C1 segment of cervical spinal cord (tissue), 14 donors: Measurements from ENCODE around the gene MCF2L2.

Source experiments
- DNase-seq, 14 donors: peaks; one replicate each; lab custom pipeline; 2025; lab: John Stamatoyannopoulos, UW

The MCF2L2 gene

DNA sequence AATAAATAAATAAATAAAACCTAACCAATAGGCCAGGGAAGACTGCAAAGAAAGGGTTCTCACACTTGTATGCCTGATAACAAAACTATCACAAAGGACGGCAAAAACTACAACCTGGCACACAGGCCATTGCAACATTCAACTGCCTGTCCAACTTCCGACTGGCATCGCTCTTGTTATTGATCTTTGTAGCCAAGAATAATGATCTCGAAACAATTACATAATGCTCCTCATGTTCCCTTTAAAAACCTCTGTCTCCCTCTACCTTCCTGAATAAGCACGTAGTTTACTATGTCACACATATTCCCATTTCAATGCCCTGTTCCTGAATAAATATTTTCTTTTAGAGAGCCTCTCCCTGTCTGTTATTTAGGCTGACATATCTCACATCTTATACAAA is 101.1 kb downstream of the MCF2L2 start:
- no peak for DNase-seq

DNA sequence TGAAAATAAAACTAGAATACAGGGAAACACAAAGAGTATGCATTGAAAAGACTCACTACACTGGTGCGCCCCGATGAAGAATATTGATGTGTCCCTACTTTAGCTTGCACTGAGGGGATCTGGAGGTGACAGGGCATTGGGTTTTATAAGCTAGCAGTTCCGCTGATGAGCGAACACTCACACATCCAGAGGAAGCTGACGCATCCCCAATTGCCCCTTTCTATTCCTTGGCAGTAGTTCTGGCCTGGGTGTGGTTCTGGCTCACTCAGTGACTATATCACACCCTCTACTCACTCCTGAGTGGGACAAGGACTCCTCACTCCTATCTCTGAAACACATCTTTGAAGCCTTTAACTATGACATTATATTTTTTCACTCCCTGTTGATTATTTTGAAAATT is 104.3 kb downstream of the MCF2L2 start:
- no peak for DNase-seq

DNA sequence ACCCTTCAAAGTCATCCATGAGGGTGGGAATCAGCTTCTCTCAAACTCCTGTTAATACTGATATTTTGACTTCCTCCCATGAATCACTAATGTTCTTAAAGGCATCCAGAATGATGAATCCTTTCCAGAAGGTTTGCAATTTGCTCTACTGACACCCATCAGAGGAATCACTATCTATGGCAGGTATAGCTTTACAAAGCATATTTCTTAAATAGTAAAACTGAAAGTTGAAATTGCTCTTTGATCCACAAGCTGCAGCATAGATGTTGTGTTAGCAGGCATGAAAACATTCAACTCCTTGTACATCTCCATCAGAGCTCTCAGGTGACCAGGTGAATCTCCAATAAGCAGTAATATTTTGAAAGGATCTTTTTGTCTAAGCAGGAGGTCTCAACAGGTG is 109.0 kb downstream of the MCF2L2 start:
- no peak for DNase-seq

DNA sequence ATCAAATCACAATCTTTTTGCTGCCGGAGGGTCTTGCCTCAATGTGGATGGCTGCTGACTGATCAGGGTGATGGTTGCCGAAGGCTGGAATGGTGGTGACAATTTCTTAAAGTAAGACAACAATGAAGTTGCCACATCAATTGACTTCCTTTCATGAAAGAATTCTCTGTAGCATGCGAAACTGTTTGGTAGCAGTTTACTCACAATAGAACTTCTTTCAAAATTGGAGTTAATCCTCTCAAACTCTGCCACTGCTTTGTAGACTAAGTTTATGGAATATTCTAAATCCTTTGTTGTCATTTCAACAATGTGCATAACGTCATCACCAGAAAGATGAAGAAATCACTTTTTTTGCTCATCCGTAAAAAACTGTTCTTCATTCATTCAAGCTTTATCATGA is 109.5 kb downstream of the MCF2L2 start:
- no peak for DNase-seq

DNA sequence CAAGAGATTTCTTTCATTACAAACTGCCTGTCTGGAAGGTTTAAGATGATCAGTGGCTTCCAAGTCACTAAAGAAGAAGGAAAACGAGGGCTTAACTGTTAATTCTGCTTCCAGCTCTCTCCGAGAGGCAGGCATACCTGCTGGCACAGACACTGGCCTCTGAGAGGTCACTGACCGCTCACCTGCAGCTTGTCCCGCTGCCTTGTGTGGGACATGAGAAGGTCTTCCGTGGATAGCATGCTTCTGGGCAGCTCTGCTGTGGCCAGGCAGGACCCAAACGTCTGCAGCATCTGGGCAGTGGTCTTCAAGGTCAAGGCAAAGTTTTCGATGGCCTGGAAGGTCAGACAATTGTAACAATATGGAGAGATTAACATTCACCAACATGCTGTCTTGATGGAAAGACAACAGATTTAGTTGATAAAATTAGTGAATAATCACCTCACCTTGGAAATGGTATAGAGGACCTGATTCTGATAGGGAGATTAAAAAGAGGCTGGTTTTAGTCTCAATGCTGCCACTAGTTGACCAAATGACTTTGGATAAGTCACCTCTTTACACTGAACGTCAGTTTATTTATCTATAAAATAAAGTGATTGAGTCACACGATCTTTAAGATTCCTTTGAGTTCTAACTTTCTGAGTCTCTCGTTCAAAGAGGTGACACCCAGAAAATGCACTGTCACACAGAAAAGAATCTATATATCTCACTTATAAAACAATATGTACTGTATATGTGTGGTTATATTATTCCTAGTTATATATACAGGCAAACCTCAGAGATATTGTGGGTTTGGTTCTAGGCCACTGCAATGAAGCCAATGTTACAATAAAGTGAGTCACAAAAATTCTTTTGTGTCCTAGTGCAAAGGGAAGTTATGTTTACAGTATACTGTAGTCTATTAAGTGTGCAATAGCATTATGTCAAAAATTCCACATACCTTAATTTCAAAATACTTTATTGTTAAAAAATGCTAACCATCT is 110.2 kb downstream of the MCF2L2 start:
- DNase-seq: no peak

DNA sequence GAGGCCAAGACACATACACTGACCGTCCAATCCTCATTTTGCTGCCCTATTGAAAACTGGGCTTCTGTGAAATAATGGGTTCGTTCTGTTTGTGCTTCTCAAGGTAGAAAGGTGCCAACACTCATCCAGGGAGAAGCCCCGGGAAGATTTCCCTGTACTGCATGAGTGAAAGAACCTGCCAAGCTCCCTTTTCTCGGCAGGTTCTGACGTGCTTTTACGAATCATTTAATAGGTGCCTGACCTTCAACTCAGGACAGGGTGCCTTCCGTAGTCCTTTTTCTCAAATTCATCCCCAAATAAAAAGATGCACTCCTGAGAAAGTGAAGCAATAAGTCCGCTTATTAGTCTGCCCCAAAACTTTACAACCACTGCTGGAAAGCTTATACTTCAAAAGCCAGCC is 111.1 kb downstream of the MCF2L2 start:
- no peak for DNase-seq

DNA sequence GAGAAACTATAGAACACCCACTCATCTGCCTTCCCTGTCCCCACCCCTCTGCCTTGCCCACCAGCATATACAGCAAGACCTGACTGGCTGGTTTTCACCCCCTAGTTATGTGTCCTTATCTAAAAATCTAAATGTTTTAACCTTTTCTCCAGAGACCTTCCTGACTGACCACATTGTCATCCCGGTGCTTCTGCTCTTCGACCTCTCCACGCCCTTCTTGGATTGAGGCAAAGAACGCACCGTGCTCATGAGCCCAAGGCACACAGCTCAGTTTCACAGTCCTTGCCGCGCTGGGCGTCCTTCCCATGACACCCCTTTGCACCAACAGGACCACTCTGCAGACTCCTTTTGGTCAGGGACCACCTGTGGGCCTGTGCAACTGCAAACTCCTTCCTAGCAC is 112.7 kb downstream of the MCF2L2 start:
- no peak for DNase-seq

DNA sequence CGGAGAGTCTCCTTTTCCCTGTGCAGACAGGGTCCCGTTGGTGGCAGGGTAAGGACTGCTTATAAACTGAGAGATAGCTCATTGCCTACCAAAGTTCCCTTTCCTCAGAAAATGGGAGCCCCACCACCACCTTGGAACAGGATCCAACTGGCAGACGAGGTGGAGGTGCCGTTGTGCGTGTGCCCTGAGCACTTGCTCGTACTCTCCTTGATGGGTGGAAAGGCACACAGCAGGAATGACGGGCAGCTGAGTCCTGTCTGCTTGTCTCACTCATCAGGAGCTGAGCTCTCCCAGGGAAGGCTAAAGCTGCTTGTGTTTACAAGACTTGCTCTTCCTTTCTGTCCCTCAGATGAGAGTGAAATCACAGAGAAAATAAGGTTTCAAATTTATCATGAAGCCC is 114.7 kb downstream of the MCF2L2 start:
- DNase-seq: no peak

DNA sequence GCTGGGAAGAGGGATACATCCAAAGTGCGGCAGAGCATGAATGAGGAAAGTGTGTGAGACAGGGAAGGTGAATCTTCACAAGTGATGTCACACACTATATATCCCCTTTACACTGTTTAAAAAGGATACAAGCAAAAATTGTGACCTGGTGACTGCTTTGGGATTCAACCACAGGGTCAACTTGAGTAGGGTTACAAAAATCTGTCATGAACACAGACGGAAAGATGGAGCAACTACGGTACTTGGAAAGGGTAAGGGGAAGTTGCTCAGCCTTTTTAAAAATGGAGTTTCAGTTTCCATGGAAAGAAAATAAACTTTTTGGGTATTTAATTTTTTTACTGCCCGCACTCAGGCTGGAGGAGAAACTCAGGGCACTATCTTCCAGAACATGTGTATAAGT is 115.1 kb downstream of the MCF2L2 start:
- no peak for DNase-seq

DNA sequence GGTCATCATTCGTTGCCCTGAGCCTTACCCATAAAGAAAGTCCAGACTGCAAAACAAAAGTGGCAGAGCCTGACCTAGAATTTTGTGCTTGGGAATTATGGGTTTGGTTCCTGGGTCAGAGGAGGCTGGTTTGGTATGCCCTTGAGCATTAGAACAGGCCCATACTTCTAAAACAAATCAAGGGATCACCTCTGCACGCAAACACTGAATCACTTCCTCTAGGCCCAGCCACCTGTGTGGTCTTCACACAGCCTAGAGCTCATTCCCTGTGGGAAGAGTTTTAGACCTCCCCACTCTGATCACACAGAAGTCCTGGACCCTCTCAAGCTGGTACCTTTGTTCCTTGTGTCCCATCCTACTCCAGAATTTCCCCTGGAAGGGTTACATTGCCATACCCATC is 116.0 kb downstream of the MCF2L2 start:
- DNase-seq: no peak

DNA sequence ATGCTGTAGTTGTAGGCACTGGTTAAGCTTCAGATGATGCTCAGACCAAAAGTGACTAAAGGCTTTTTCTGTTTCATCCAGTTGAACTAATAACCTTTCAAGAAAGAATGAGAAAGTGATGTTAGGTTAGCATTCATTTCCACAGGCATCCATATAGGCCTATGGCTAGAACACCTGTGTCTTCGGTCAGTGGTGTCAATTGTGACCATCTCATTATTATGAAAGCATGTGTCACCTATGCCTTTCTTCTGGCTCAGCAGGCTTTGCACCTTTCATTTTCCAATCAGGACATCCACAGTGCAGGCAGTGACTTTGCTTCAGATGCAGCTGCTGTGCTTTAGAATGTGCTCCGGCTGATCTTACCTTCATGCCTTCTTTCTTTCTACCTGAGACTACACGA is 117.5 kb downstream of the MCF2L2 start:
- no peak for DNase-seq

DNA sequence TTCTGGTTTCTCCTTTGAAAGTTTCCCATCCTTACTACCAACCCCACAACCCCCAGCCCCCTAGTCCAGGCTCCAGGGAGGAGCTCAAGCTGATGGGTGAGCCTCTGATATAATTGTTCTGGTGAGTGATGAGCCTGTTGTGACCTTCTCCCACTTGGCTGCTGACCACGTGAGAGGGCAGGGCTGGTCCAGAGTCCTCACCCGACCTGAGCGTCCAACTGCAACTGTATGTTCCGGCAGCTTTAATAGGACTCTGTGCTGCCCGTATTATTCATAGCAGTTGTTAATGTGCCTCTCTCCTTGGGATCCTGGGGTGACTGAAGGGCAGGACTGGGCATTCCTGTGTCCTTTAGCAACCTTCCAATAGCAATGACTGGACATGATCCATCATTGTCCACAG is 119.1 kb downstream of the MCF2L2 start:
- DNase-seq: peak in 1 of 14 donors; percentile 5

DNA sequence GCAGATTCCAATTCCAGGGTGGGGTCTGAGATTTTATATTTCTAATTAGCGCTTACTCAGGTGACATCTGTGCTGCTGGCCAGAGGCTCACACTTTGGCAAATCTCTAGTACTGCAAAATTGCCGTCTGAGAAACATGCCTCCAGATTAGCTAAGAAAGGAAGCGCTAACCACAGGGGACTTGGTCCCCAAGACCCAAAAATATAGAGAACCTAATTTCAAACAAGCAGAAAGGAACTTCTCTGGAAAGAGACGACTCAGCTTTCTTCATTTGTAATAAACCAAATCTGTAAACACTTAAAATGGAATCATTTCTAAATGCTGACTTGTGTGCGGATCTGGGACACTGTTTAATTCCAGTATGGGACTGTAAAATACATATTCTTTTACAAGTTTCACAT is 119.7 kb downstream of the MCF2L2 start:
- DNase-seq: peak in 1 of 14 donors; percentile 9

DNA sequence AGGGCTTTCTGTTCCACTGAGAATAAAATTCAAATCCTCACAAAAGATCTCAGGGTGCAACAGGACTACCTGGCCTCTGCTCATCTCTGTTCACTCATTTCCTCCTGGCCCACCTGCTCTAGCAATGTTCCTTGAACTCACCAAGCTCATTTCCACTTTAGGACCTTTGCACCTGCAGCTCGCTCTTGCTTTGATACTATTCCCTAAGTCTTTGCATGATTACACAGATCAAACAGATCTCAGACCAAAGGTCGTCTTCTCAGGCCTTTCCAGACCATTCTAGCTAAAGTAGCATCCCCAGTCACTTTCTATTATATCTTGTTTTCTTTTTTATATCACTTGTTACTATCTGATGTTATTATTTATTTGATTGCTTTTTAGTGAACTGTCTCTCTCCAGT is 120.7 kb downstream of the MCF2L2 start:
- DNase-seq: no peak

DNA sequence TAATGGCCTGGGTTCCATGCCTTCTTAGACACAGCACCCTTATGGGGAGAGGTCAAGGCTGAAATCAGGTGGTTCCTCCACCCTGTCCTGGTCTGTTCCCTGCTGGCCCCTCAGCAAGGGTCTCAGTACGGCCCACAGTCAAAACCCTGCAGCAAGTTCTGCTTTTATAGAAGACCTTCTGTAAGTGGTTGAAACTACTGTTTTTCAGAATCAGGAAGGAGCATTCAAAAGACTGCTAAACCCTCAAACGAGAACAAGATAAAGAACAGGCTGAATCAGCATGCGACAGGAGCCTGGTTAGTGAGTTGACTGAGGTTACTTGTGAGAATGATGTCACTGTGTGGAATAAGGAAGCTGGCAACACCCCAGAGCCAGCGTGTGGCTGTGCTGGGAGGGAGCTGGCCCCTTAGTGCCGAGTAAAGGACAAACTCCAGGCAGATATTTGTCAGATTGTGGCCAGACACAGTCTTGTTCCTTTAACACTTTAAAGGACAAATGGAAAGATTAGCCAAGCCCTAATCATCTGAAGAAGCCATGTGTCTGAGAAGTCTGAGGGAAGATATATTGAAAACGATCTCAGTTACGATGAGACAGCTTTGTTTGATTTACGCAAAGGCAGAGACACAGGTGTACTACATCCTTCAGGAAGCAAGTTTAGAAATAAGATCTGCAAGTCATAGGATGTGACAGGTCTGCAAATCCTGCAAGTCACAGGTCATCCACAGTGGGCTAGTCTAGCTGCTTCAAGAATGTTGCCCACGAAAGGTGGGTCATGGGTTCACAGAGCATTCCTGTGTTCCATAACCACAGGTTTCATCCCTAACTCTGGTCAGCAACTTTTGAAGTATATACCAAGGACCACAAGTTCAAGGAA is 121.4 kb downstream of the MCF2L2 start:
- peak in 10 of 14 donors; percentile 18 to 69 (median 60) for DNase-seq

DNA sequence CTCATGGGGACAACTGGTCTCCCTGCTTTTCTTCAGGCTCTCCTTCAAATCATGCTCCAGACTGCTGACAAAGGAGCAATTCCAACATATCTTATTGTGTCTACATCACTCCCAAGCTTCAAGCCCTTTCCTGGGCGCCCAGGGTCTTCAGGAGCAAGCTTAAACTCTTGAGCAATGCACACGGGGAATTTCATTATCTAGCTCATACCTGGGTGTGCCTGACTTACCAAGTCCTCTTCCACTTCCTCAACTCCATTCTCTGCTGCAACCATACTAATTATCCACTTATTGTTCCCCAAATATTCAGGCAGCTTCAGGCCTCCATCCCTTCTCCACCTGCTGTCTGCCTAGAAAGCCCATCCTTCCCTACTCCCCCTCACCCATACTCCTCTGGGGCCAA is 124.7 kb downstream of the MCF2L2 start:
- DNase-seq: no peak

DNA sequence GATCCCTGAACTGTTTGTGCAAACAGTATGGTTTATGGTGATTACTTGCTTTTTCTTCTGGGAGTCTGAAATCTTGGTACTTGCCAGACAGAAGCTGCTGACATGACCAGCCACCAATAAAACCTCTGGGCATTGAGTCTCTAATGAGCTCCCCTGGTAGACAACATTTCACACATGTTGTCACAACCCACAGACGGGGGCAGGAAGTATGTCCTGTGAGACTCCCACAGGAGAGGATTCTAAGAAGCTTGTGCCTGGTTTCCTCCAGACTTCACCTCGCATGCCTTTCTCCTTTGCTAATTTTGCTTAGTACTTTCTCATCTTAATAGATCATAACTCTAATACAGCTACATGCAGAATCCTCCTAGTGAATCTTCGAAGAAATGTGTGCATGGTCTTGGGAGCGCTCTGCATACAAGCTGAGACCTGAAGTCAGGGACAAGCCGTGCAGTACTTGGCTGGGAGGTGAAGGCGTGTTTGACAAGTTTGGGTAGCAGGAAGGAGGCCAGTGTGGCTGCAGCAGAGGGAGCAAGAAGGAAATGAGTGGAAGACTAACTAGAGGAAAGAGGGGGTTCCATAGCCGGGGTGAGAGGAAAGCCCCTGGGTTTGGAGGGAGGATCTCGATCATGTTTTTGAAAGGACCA is 126.4 kb downstream of the MCF2L2 start:
- DNase-seq: no peak

DNA sequence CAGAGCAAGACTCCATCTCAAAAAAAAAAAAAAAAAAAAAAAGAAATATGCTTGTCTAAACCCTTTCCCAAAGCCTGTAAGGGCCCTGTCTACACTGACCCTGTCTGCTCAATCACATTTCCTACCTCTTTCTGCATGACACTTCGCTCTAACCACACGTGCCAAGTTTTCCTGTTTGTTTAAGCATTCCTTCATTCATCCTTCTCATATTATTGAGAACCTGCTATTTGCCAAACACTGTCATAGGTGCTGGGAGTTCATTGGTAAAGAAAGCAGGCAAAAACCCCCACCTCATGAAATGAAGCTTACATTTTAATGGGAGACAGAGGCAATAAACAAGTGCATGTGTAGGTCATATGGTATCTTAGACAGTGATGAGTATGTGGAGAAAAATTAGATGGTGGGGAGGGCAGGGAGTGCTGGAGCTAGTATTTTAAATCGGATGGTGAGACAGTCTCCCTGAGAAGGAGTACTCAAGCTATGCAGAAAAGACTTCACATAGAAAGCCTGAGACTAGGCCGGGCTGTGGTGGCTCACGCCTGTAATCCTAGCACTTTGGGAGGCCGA is 127.3 kb downstream of the MCF2L2 start:
- no peak for DNase-seq

DNA sequence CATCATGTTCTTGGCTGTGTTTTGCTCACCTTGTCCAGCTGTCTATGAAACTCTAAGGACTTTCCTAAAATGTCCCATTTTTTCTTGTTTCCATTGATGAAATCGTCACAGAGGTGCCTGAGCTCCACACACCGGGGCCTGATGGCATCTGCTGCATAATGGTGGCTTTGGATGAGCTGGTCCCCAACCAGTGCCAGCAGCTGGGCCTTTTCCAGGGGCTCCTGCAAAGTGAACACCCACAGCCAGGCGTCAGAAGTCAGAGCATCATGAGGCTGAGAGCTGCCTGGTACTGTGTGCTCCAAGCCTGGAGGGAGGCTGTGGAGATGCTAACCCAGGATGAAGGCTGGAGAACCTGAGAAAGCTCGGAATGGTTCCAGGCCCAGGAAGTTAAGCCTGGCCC is 128.4 kb downstream of the MCF2L2 start:
- no peak for DNase-seq

DNA sequence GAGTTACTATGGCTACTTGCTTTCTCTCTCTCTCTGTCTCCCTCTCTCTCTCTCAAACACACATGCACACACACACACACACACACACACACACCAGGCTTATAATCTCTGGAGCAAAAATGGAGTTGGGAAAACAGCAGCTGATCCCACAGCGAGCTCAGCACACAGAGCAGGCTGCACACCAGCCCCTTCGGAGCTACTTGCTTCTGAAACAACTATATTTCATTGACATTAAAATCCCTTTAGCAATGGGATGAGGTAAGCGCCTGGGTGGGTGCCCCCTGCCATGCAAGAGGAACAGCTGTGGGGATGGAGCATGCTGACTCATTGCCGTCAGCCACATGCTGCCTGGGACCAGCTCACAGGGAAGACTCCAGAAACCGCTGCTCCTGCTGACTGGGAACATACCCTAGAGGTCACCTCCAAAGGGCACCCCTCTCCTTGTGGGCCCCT is 129.7 kb downstream of the MCF2L2 start:
- peak in 10 of 14 donors; percentile 25 to 82 (median 51) for DNase-seq

DNA sequence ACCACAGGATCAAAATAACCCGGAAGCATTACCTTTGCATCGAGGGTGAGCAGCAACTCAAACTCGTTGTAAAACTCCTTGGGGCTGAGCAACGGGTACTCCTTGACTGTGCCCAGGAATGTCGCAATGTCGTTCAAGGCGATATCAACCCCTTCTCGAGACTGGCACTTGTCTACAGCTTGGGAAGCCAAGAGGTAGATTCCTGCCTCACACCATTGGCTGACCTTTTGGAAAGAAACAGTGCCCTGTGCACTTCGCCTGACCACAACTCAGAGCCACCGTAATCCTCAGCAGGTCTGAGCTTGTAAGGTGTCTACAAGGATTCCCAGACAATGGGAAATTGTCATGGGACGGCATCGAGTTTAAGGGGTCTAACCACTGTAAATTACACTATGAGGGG is 131.5 kb downstream of the MCF2L2 start:
- no peak for DNase-seq

DNA sequence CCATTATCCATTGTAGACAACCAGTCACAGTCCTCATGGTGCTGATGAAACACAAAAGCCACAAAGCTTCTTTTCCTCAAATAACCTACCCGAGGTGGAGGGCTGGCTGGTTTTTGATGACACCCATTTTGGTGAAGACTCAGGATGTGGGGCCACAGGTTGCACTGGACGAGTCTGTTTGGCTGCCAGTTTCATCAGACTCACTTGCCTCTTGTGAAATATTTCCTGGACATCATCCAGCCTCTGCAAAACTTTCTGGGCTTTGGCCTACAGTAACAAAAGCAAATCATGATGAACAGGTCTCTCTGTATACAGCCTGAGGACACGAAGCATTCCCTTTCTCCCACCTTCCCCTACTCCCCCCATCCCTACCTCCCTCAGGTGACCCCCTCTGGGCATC is 133.2 kb downstream of the MCF2L2 start:
- DNase-seq: peak in 2 of 14 donors; percentile 24 to 28
